Epidermal melanocyte (primary cell): ENCODE results near the gene TEX38.
"Not testable (repeated sequence)": the region's sequence is repeated elsewhere in the genome, so short reads cannot be mapped to it uniquely, and the experiment has no call there.

Experiments
- DNase-seq: peaks from one replicate; pipeline ENCODE4 v3.0.0; 2011; ENCODE audit warnings: low spot score; ENCODE audit not compliant: insufficient read length

Gene TEX38

DNA sequence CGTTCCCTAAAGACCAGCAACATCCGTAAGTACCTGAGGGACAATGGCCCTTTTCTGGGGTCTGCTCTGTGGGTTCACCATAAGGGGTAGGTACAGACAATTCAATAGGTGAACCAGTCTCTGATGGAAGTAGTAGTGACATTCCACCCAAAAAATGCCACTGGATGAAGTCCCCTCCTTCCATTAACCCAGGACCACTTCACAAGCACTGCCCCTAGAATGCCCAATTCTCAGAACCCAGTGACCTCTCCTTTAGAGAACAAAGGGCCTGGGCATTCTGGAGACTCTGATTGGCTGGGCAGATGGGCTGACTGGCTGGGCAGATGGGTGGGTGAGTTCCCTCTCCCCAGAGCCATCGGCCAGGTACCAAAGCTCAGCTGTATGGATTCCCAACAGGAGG, at the start of gene TEX38:
Gene TEX38, plus strand, starts transcription at position 301 of the 400 bp plus-strand sequence. Its CDS starts 81 bp downstream, at position 382.
- DNase-seq = no peak

DNA sequence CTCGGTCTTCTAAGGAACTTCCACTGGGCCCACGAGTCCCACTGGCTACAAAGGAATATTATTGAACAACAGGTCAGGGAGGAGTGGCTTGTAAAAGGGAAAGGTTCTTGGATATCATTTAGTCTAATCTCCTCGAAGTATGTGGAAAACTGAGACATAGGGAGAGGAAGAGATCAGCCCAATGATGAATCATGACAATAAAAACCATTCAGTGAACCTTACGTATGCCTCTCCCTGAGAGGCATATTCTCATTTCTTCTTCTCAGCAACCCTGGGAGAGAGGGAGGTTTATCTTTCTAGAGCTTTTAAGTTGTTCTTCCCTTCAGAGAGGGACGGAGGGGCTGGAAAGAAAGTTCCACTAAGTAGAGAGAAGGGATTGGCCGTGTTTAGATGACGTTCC, 49.7 kb upstream of the TEX38 start:
- no peak for DNase-seq

GRCh38 chr1:46622344-46622743, 49.3 kb upstream of the TEX38 start:
- DNase-seq = no peak

DNA sequence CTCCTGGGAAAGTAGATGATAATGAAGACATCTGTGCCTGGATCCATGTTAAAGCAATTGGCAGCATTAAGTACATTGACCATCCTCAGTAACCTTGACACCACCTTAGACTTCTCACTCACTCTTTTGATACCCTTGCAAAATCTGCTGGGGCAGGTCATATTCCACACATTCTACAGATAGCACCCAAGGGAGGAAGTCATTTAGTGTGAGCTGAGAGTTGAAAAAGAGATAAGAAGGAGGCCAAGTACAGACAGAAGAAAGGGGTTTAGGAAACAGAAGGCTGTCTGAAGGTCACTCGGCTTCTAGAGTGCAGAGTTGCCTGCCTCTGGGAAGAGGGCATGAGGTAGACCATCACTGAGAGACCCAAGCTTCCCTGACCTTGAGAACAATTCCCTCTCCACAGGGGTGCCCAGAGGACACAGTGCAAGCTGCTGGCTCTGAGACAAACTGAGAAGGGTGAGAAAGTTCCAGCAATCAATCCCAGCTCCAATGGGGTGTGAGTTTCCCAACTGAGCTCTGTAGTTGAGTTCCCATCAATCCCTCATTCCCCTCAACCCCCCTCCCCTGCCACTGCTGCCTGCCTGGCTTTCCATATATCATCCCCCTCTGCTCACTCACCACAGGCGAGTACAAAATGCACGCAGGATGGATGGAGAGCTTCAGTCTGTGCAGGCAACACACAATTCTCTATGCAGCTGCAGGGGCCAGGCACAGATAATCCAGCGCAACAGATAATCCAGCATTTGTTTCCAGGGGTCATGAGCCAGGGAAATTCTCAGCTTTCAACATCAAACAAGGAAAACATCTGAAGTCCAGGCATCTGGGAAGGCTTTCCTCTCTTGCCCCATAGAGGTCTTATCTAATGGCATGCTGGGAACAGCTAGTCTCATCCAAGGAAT, 47.7 kb upstream of the TEX38 start:
- no peak for DNase-seq

GRCh38 chr1:46630719-46631118, 40.9 kb upstream of the TEX38 start:
- DNase-seq = no peak

DNA sequence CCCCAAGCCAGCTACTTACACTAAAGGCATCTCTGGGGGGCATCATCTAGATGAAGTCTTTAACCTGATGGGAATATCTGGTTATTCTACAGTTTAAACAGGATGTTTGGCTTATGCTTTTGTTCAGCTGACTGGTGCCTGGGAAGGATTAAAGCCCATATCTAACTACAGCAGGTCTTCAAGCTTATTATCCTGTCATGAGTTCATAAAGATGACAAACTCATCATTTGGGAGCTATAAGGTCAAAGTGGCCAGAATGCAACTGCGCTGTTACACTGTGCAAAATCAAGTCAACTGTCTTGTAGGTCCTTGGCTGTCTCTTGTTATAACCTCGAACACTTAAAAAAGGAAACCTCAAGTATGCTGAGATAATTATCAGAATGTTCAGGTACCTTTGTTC, 36.4 kb upstream of the TEX38 start:
- no peak for DNase-seq

DNA sequence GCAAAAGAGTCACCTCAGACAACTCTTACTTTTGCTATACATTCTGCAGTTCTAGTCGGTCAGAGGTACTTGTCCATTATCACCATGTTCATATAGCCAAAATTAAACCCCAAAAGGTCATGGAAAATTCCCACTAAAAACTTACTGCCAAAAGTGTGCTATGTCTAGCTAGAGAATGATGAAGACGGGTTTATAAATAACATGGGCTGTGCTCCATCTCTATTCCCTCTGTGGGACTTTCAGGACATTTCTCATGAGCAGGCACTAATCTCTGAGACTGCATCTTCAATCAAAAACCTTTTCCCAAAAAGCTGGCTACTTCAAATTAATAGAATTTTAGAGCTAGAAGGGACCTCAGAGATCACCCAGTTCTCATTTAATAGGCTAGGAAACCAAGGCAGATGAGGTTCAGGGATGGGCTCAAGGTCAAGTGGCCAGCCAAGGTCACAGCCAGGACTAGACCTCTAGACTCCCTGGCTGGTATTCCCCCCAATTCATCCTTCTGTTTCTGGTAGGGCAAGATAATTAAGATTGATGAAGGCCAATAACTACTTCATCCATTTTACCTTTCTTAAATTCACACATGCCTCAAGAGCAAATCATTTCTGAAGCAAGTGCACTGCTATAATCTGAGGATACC, 34.1 kb upstream of the TEX38 start:
- no peak for DNase-seq

DNA sequence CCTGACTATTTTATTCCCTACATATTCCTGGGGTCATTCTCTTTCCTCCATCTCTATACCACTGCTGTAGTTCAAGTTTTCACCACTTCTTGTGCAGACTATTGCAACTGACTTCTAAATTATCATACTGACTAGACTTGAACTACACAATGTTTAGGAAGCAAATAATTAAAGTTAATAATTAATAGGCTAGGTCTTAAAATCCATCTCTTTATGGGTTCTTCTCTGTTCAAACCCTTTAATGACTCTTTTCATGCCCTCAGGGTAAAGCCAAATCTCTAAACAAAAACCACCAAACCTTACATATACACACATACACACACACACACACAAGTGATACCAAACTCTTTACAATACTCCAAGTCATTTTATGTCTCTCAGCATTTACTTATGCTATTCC, 32.7 kb upstream of the TEX38 start:
- no peak for DNase-seq

- no peak for DNase-seq
Observed at GRCh38 chr1:46639547-46639946, 32.1 kb upstream of the TEX38 start.

- DNase-seq = no peak
Observed at GRCh38 chr1:46642115-46642680, 29.5 kb upstream of the TEX38 start.

DNA sequence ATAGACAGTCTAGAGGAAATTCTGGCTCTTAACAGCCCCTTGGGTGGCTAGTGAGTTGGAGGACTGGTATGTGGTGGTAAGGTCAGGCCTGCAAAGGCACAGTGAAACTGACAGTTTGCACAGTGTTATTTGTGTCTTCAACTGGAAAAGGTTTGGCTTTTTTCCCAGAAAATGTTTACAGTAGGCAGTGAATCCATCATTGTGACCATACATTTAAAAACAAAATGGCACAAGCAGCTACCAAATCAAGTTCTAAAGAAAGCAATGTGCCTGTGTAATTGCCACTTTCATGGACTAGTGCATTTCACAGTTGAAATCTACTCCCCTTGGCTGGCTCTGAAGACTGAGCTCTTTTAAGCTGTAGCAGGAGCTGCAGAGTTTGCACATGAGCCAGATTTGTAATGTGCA, 28.3 kb upstream of the TEX38 start:
- peak; percentile 46 for DNase-seq

GRCh38 chr1:46645815-46646214, 25.8 kb upstream of the TEX38 start:
- no peak for DNase-seq

- DNase-seq = no peak
Observed at GRCh38 chr1:46646331-46646730, 25.3 kb upstream of the TEX38 start.

- no peak for DNase-seq
Observed at GRCh38 chr1:46646844-46647243, 24.8 kb upstream of the TEX38 start.

- DNase-seq = no peak
Observed at GRCh38 chr1:46647611-46648010, 24.0 kb upstream of the TEX38 start.

DNA sequence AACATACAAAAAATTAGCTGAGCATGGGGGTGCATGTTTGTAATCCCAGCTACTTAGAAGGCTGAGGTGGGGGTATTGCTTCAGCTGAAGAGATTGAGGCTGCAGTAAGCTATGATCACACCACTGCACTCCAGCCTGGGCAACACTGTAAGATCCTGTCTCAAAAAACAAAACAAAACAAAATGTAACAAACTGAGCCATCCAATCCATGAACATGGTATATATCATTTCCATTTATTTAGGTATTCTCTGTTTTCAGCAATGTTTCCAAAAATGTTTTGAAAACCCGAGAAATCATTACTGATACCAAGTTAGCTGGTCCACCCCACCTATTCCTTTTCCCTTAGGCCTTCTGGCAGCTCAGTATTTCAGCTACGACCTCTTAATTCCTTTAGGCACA, 21.9 kb upstream of the TEX38 start:
- no peak for DNase-seq

DNA sequence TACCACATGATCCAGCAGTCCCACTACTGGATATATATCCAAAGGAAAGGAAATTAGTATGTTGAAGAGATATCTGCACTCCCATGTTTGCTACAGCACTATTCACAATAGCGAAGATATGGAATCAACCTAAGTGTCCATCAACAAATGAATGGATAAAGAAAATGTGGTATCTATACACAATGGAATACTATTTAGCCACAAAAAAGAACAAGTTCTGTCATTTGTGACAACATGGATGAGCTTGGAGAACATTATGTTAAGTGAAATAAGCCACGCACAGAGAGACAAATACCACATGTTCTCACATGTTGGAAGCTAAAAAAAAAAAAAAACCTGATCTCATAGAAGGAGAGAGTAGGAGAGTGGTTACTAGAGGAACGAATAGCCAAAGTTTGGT, 21.2 kb upstream of the TEX38 start:
- DNase-seq = no peak

DNA sequence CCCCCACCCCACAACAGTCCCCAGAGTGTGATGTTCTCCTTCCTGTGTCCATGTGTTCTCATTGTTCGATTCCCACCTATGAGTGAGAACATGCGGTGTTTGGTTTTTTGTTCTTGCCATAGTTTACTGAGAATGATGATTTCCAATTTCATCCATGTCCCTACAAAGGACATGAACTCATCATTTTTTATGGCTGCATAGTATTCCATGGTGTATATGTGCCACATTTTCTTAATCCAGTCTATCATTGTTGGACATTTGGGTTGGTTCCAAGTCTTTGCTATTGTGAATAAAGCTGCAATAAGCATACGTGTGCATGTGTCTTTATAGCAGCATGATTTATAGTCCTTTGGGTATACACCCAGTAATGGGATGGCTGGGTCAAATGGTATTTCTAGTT, 20.5 kb upstream of the TEX38 start:
- not testable (repeated sequence) for DNase-seq

DNA sequence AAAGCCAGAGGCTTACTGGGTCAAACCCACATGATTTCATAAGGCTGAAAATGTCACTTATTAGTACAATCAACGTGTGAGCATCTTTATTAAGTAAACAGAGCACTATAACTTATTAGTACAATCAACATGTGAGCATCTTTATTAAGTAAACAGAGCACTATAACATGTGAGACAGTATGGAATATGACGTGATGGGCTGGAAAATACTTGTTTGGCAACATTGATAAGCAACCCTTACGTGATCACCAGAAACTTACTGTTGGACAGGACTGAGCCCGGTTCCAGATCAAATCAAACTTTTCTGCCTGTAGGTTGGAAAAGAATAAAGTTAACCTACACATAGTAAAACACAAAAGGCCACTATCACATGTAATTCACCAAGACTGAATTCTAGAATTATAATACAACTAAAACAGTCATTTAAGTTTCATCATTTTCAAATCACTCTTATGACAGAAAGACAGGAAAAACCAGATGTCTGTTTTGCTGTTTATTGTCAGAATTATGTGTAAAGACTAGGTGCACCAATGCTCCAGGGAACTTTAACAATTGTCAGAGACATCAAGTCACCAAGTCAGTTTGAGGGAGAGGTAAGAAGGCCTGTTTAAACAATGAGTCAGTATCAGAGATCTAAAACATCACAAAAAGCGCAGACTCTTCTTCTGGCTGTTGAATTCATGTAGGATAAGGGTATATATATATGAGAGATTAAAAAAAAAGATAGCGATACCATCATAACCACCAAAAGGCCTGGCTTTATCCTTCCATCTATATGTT, 19.1 kb upstream of the TEX38 start:
- DNase-seq = no peak

- DNase-seq = no peak
Observed at GRCh38 chr1:46653405-46653958, 18.2 kb upstream of the TEX38 start.

GRCh38 chr1:46654012-46654411, 17.6 kb upstream of the TEX38 start:
- DNase-seq = no peak
